SU-DHL-6 (cell line): Measurements from ENCODE around the gene SLC6A12.

Source experiments
- H2AFZ ChIP-seq: fragments of 200-600 bp; sonication (generic); 2 replicates; pipeline ENCODE4 v1.6.1; 2014; ENCODE audit warnings: low read depth, mild to moderate bottlenecking, moderate library complexity, mixed read lengths, antibody characterized with exemption, low read length; ENCODE audit not compliant: severe bottlenecking
- H3F3A ChIP-seq: fragments of 200-600 bp; shearing (Covaris generic); 2 replicates; pipeline ENCODE4 v1.6.0; 2016; ENCODE audit warnings: antibody characterized with exemption, mild to moderate bottlenecking; ENCODE audit not compliant: insufficient read depth
- H3K27ac ChIP-seq: fragments of 200-600 bp; sonication (generic); 2 replicates; pipeline ENCODE4 v1.5.1; 2016; ENCODE audit warnings: low read depth, mild to moderate bottlenecking, low read length, moderate library complexity, mixed read lengths
- H3K27me3 ChIP-seq: fragments of 200-600 bp; sonication (generic), shearing (Covaris generic); 2 replicates; pipeline ENCODE4 v1.6.0; 2014; ENCODE audit warnings: mild to moderate bottlenecking, low read length
- H3K36me3 ChIP-seq: fragments of 200-600 bp; sonication (generic); 2 replicates; pipeline ENCODE4 v1.6.1; 2014; ENCODE audit warnings: mild to moderate bottlenecking, low read length, mixed read lengths
- H3K4me2 ChIP-seq: fragments of 300-600, 200-600 bp; shearing (Covaris generic), sonication (generic); 2 replicates; pipeline ENCODE4 v1.6.0; 2014; ENCODE audit warnings: low read length, low read depth, mild to moderate bottlenecking; ENCODE audit not compliant: poor library complexity, severe bottlenecking
- H3K4me3 ChIP-seq: fragments of 200-600 bp; sonication (generic); 2 replicates; pipeline ENCODE4 v1.5.1; 2014; ENCODE audit warnings: antibody characterized with exemption, low read length, mild to moderate bottlenecking, mixed read lengths; ENCODE audit not compliant: insufficient read depth, poor library complexity, severe bottlenecking
- H3K79me2 ChIP-seq: fragments of 200-600 bp; sonication (generic); 2 replicates; pipeline ENCODE4 v1.6.1; 2014; ENCODE audit warnings: mild to moderate bottlenecking, low read length, moderate library complexity; ENCODE audit not compliant: insufficient read depth
- H3K9ac ChIP-seq: fragments of 200-600 bp; sonication (generic); 2 replicates; pipeline ENCODE4 v1.7.0; 2014; ENCODE audit warnings: mild to moderate bottlenecking, low read length
- H3K9me2 ChIP-seq: fragments of 200-600 bp; sonication (generic); replicated peaks from 2 replicates; pipeline ENCODE4 v1.6.1; 2014; ENCODE audit warnings: low read length; ENCODE audit not compliant: insufficient read depth
- H3K9me3 ChIP-seq: fragments of 200-600 bp; sonication (generic); 2 replicates; pipeline ENCODE4 v1.6.1; 2014; ENCODE audit warnings: low read length, mixed read lengths; ENCODE audit not compliant: insufficient read depth
- H4K20me1 ChIP-seq: fragments of 200-600 bp; sonication (generic); 2 replicates; pipeline ENCODE4 v1.6.1; 2014; ENCODE audit warnings: low read depth, mild to moderate bottlenecking, antibody characterized with exemption, low read length, moderate library complexity, mixed read lengths
- EZH2phosphoT487 ChIP-seq: fragments of 200-600 bp; sonication (generic), shearing (Covaris generic); conservative IDR thresholded peaks from 2 replicates; pipeline ENCODE4 v1.6.1; 2018; ENCODE audit warnings: mild to moderate bottlenecking, antibody characterized with exemption, low read length, moderate library complexity, mixed read lengths
- TF ChIP-seq, protein P1 (sequence below): fragments of 200-600 bp; sonication (generic); IDR thresholded peaks from one replicate; pipeline ENCODE4 v1.5.1; 2017; ENCODE audit warnings: antibody characterized with exemption, mild to moderate bottlenecking, low read length, moderate library complexity; ENCODE audit not compliant: insufficient read depth, poor library complexity, severe bottlenecking

The SLC6A12 gene

GRCh38 chr12:224330-224729, 10.4 kb upstream of the SLC6A12 start:
- H3K27me3 ChIP-seq: no peaks in the 10 kb centered on the region
- no peaks in the 10 kb centered on the region for H3F3A ChIP-seq
- no peak overlapping the region for H3K27ac ChIP-seq
- no peak for TF ChIP-seq EZH2phosphoT487
- TF ChIP-seq, protein P1, sequence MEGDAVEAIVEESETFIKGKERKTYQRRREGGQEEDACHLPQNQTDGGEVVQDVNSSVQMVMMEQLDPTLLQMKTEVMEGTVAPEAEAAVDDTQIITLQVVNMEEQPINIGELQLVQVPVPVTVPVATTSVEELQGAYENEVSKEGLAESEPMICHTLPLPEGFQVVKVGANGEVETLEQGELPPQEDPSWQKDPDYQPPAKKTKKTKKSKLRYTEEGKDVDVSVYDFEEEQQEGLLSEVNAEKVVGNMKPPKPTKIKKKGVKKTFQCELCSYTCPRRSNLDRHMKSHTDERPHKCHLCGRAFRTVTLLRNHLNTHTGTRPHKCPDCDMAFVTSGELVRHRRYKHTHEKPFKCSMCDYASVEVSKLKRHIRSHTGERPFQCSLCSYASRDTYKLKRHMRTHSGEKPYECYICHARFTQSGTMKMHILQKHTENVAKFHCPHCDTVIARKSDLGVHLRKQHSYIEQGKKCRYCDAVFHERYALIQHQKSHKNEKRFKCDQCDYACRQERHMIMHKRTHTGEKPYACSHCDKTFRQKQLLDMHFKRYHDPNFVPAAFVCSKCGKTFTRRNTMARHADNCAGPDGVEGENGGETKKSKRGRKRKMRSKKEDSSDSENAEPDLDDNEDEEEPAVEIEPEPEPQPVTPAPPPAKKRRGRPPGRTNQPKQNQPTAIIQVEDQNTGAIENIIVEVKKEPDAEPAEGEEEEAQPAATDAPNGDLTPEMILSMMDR: no peak
- H3K4me3 ChIP-seq: no peak overlapping the region
- H3K9ac ChIP-seq: no peak overlapping the region
- H3K9me3 ChIP-seq: no peaks in the 10 kb centered on the region
- H3K4me2 ChIP-seq: no peak overlapping the region
- no peaks in the 10 kb centered on the region for H3K36me3 ChIP-seq
- no peaks in the 10 kb centered on the region for H3K79me2 ChIP-seq
- no peaks in the 10 kb centered on the region for H4K20me1 ChIP-seq
- H3K9me2 ChIP-seq: no peaks in the 10 kb centered on the region
- H2AFZ ChIP-seq: no peak overlapping the region

DNA sequence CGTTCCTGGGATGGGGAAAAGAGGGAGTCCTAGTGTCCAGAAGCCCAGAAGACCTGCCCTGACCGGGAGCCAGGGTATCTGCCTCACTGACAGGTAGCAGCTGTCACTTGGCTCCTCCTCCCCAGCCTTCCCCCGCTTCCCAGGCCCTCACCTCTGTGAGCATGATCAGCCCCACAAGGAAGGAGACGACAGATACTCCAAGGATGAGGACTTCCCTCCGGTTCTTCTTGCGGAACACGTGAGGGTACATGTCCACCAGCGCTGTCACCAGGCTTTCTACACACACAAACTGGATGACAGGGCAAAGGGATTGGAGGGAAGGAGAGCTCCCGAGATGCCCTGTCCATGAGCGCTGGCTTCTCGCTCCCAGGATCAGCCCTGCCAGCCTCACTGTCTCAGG, 9.9 kb upstream of the SLC6A12 start:
- Histone ChIP-seq H3K27me3 (no peaks in the 10 kb centered on the region), H3K79me2 (no peaks in the 10 kb centered on the region), H3K27ac (no peak overlapping the region), H3K9me3 (no peaks in the 10 kb centered on the region), H4K20me1 (no peaks in the 10 kb centered on the region), H3K4me2 (no peak overlapping the region), H3F3A (no peaks in the 10 kb centered on the region), H3K4me3 (no peak overlapping the region), H3K9me2 (no peaks in the 10 kb centered on the region), H3K36me3 (no peaks in the 10 kb centered on the region), H2AFZ (no peak overlapping the region), H3K9ac (no peak overlapping the region)
- no peak for TF ChIP-seq EZH2phosphoT487
- TF ChIP-seq, protein P1: no peak

GRCh38 chr12:221736-222135, 7.8 kb upstream of the SLC6A12 start:
- Histone ChIP-seq H4K20me1 (no peaks in the 10 kb centered on the region), H3K36me3 (no peaks in the 10 kb centered on the region), H3K4me3 (no peak overlapping the region), H3K9ac (no peak overlapping the region), H3K27me3 (no peaks in the 10 kb centered on the region), H3K79me2 (no peaks in the 10 kb centered on the region), H3F3A (no peaks in the 10 kb centered on the region), H3K27ac (no peak overlapping the region), H3K9me3 (no peaks in the 10 kb centered on the region), H3K9me2 (no peaks in the 10 kb centered on the region), H2AFZ (no peak overlapping the region), H3K4me2 (no peak overlapping the region)
- no peak for TF ChIP-seq EZH2phosphoT487
- TF ChIP-seq, protein P1: no peak
